Spleen (tissue), 11 donors: Measurements from ENCODE around the gene PTGES. TPM values are rescaled to one million over a fixed set of nuclear protein-coding genes. Genes with fewer than 3 reads are reported as not detected.

Experiments
- DNase-seq: peaks from one replicate; pipeline ENCODE4 v3.0.0-alpha.2; 2020
- H3K27ac ChIP-seq, 8 donors: fragments of 200-600 bp; sonication (generic) in 7 of 8; 1 replicate in 4 of 8; 2 replicates in 4 of 8; pipeline versions ENCODE4 v1.5.0 to v1.8.0; 2016 to 2021; ENCODE audit warnings: inconsistent platforms in 4 of 8, mild to moderate bottlenecking in 4 of 8, moderate library complexity in 1 of 8
- H3K27me3 ChIP-seq, 7 donors: fragments of 200-600 bp; sonication (generic) in 6 of 7; replicated peaks in 1 of 7; 1 replicate in 4 of 7; 2 replicates in 3 of 7; pipeline versions ENCODE4 v1.5.0 to v1.8.0; 2016 to 2021; ENCODE audit warnings: inconsistent platforms in 3 of 7, mild to moderate bottlenecking in 1 of 7
- H3K36me3 ChIP-seq, 6 donors: fragments of 200-600 bp; sonication (generic) in 5 of 6; 1 replicate in 4 of 6; 2 replicates in 2 of 6; pipeline versions ENCODE4 v1.5.0 to v1.8.0; 2016 to 2021; ENCODE audit warnings: inconsistent platforms in 2 of 6
- H3K4me1 ChIP-seq, 6 donors: fragments of 200-600 bp; sonication (generic) in 5 of 6; 1 replicate in 3 of 6; 2 replicates in 3 of 6; pipeline versions ENCODE4 v1.5.0 to v1.8.0; 2016 to 2021; ENCODE audit warnings: inconsistent platforms in 3 of 6
- H3K4me3 ChIP-seq, 8 donors: fragments of 200-600 bp; sonication (generic) in 7 of 8; 1 replicate in 4 of 8; 2 replicates in 4 of 8; pipeline versions ENCODE4 v1.5.0 to v1.8.0; 2016 to 2021; ENCODE audit warnings: inconsistent platforms in 4 of 8, mild to moderate bottlenecking in 4 of 8, moderate library complexity in 2 of 8
- H3K9me3 ChIP-seq, 8 donors: fragments of 200-600 bp; sonication (generic) in 7 of 8; 1 replicate in 4 of 8; 2 replicates in 4 of 8; pipeline versions ENCODE4 v1.5.0 to v1.8.0; 2016 to 2021; ENCODE audit warnings: inconsistent platforms in 4 of 8
- POLR2A ChIP-seq, 3 donors: fragments of 450-650 bp; IDR thresholded peaks; one replicate each; pipeline ENCODE4 v1.5.1; 2017; ENCODE audit warnings: antibody characterized with exemption in 3 of 3, mild to moderate bottlenecking in 1 of 3
- POLR2AphosphoS5 ChIP-seq, 3 donors: sonication (generic); formaldehyde crosslinking; IDR thresholded peaks; one replicate each; pipeline ENCODE4 v1.5.1; 2017; ENCODE audit warnings: antibody characterized with exemption in 3 of 3
- WGBS, 5 donors: extraction: QIAGEN DNeasy Blood & Tissue Kit in 3 of 5; methylation state at CpG; one replicate each; pipeline versions ENCODE4 v1.1.5 to v1.1.7; 2013 to 2018; 5-methylcytosine and 5-hydroxymethylcytosine counted together
- intact Hi-C: fragments of 100-400 bp; cut with DNase I; formaldehyde crosslinking; loops from one replicate; pipeline ENCODE4 v1.15.0; 2023; ENCODE audit warnings: low total_unique reads
- polyA plus RNA-seq, 3 donors: library from polyadenylated mRNA; stranded (reverse); fragments of 200-250 nt; gene quantifications; one replicate each; pipeline ENCODE4 v1.2.1, GENCODE V29; 2013
- total RNA-seq, 7 donors: library from RNA; depleted of rRNA in 3 of 7; stranded (reverse); fragments of >200 nt in 3 of 7; fragmentation: NEBNext Ultra II Directional in 4 of 7; extraction: Animal tissue kit (Norgen Biotek cat#: 25700) in 4 of 7; gene quantifications; one replicate each; pipeline versions ENCODE4 v1.1.0 to v1.2.1, GENCODE V29; 2016 to 2021
- TF ChIP-seq, protein P1 (sequence below), 11 experiments: fragments of 200-600 bp in 7 of 11; fragments of 450-650 bp in 4 of 11; sonication (generic) in 4 of 11; IDR thresholded peaks in 8 of 11; conservative IDR thresholded peaks in 3 of 11; 1 replicate in 7 of 11; 2 replicates in 4 of 11; pipeline versions ENCODE4 v1.4.0 to v1.8.0; 2016 to 2021; ENCODE audit warnings: antibody characterized with exemption in 11 of 11, inconsistent platforms in 4 of 11, mild to moderate bottlenecking in 1 of 11
- donor health status: healthy with polysubstance abuse.
- donor health status: DM: no; HTN: no; CAD: no; lungs with moderate emphysema.
- donor health status: DM: no; HTN: no; CAD: no.
- donor health status: Bipolar disorder and iron deficiency.
- donor health status: healthy.
- donor health status: DM: no; HTN: no; CAD: no.
- donor health status: DM: yes; HTN: yes; CAD: no.

The PTGES gene
- total and polyA plus RNA-seq, 10 donors = 1.4 to 7.2 (median 2.8) TPM

DNA sequence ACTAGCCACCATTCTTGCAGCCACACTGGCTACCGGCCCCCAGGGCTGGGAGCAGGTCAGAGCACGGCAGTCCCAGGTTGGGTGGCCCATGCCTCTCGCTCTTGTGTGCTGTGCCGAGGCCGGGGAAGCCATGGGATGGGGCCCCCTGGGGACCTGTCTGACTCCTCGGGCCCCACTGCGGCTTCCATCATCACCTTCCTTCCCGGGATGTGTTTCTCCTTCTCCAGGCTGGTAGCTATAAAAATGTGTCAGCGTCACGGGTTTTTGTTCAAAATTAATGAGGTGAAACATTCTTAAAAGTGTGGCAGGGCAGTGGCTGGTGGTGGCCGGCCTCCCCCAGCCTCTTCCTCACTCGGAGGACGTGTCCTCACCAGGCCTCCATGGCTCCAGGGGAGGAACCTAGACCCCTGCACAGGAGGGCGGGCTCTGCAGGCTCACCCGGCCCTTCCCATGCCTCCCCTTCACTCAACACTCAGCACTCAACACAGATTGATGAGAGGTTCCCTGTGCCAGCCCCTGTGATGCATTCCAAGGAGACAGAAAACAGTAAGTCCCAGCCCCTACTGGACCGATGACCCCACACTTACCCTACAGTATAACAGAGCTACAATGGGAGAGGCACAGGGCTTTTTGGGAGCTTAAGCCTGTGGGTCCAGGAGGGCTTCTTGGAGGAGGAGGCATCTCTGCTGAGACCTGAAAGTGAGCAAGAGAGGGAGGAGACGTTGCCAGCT lies 43.2 kb downstream of the PTGES start:
- DNase-seq = no peak
- no peak for TF ChIP-seq POLR2A (IDR thresholded peaks at IDR 0.05)
- TF ChIP-seq, protein P1, sequence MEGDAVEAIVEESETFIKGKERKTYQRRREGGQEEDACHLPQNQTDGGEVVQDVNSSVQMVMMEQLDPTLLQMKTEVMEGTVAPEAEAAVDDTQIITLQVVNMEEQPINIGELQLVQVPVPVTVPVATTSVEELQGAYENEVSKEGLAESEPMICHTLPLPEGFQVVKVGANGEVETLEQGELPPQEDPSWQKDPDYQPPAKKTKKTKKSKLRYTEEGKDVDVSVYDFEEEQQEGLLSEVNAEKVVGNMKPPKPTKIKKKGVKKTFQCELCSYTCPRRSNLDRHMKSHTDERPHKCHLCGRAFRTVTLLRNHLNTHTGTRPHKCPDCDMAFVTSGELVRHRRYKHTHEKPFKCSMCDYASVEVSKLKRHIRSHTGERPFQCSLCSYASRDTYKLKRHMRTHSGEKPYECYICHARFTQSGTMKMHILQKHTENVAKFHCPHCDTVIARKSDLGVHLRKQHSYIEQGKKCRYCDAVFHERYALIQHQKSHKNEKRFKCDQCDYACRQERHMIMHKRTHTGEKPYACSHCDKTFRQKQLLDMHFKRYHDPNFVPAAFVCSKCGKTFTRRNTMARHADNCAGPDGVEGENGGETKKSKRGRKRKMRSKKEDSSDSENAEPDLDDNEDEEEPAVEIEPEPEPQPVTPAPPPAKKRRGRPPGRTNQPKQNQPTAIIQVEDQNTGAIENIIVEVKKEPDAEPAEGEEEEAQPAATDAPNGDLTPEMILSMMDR (IDR thresholded peaks at IDR 0.05 in 8 of 11, conservative IDR thresholded peaks at IDR 0.05 in 3 of 11) = no peak
- TF ChIP-seq POLR2AphosphoS5 (IDR thresholded peaks at IDR 0.05) = no peak
- Histone ChIP-seq H3K27ac (no peak overlapping the region), H3K27me3 (peaks cover 0 to 40% (median 9%) of the 10 kb centered on the region in 7 donors), H3K36me3 (no peaks in the 10 kb centered on the region), H3K4me3 (no peak overlapping the region), H3K4me1 (peaks cover 0 to 15% (median 9%) of the 10 kb centered on the region in 6 donors), H3K9me3 (no peaks in the 10 kb centered on the region)
- 84 to 92% (median 86%) methylated on average over 10 to 17 of the region's 17 CpGs for WGBS, 5 donors
- intact Hi-C loops = no loop called here

DNA sequence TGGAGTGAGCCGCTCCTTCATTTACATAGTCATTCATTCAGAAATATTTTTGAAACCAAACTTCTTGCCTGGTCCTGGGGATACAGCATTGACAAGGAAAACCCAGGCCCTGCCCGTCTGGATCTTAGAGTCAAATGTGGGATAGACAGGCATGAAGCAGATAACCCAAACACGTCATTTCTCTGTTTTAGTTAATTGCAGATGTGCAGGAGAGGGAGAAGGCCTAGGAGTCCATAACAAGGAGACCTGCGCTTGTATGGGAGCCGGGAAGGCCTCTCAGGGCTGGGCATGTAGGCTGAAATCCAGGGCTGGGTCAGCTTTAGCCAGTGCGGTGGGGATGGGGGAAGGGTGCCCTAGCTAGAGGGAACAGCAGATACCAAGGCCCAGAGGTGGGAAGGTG lies 44.0 kb downstream of the PTGES start:
- no peaks in the 10 kb centered on the region for H3K9me3 ChIP-seq
- no peak for DNase-seq
- peaks cover 0 to 15% (median 9%) of the 10 kb centered on the region in 6 donors for H3K4me1 ChIP-seq
- no peak overlapping the region for H3K4me3 ChIP-seq
- no peak overlapping the region for H3K27ac ChIP-seq
- 85 to 96% (median 92%) methylated on average over 6 of the region's 6 CpGs for WGBS, 5 donors
- no peaks in the 10 kb centered on the region for H3K36me3 ChIP-seq
- intact Hi-C loops = no loop called here
- H3K27me3 ChIP-seq = peaks cover 0 to 39% (median 9%) of the 10 kb centered on the region in 7 donors
- no peak for TF ChIP-seq POLR2A (IDR thresholded peaks at IDR 0.05)
- TF ChIP-seq, protein P1 (IDR thresholded peaks at IDR 0.05 in 8 of 11, conservative IDR thresholded peaks at IDR 0.05 in 3 of 11) = no peak
- no peak for TF ChIP-seq POLR2AphosphoS5 (IDR thresholded peaks at IDR 0.05)

DNA sequence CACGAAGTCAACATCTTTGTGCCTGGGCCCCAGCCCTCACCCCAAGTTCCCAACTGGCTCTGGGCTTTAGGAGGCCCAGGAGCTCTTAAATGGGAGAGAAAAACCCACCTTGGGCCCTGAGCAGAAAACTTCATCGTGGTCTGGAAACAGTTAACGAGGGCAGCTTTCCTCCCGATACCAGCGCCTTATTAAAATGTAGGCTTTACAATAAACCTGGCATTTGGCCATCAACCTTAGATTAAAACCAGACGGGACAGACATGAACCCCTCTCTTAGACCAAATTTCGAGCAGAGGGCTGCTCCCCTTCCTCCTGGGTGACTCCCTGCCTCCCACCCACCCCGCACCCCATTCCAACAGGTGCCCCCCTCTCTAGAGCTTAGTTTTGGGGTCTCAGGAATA lies 48.0 kb downstream of the PTGES start:
- intact Hi-C loops = no loop called here
- WGBS, 5 donors = 74 to 88% (median 78%) methylated on average over 8 of the region's 8 CpGs
- DNase-seq = no peak

More for the DNA sequence above, 48.0 kb downstream of the PTGES start:
- Histone ChIP-seq H3K9me3 (no peaks in the 10 kb centered on the region), H3K4me3 (no peak overlapping the region), H3K36me3 (no peaks in the 10 kb centered on the region), H3K4me1 (peaks cover 0 to 11% (median 0%) of the 10 kb centered on the region in 6 donors), H3K27ac (no peak overlapping the region), H3K27me3 (peaks cover 0 to 52% (median under 1%) of the 10 kb centered on the region in 7 donors)
- TF ChIP-seq POLR2A (IDR thresholded peaks at IDR 0.05) = no peak
- TF ChIP-seq, protein P1 (IDR thresholded peaks at IDR 0.05 in 8 of 11, conservative IDR thresholded peaks at IDR 0.05 in 3 of 11) = no peak
- TF ChIP-seq POLR2AphosphoS5 (IDR thresholded peaks at IDR 0.05) = no peak
